Thymus (tissue), 11 donors: Measurements from ENCODE around the gene IL2RA. TPM values are rescaled to one million over a fixed set of nuclear protein-coding genes. Genes with fewer than 3 reads are reported as not detected.

Source experiments
- DNase-seq, 9 donors: peaks; one replicate each; pipeline ENCODE4 v3.0.0-alpha.2; 2013; ENCODE audit warnings: low spot score in 9 of 9, low read depth in 6 of 9, missing footprints in 1 of 9
- H3K27ac ChIP-seq, 2 donors: one replicate each; pipeline ENCODE4 v1.5.1; 2013; ENCODE audit warnings: control low read depth in 1 of 2, low read depth in 1 of 2, low read length in 1 of 2, mild to moderate bottlenecking in 1 of 2, moderate library complexity in 1 of 2
- H3K27me3 ChIP-seq, 2 donors: one replicate each; pipeline ENCODE4 v1.5.1; 2013; ENCODE audit warnings: low read length in 1 of 2; ENCODE audit not compliant: control insufficient read depth in 2 of 2, insufficient read depth in 1 of 2
- H3K36me3 ChIP-seq, 2 donors: one replicate each; pipeline ENCODE4 v1.5.1; 2013; ENCODE audit warnings: low read length in 1 of 2, mild to moderate bottlenecking in 1 of 2, moderate library complexity in 1 of 2; ENCODE audit not compliant: control insufficient read depth in 2 of 2, insufficient read depth in 2 of 2
- H3K4me1 ChIP-seq, 2 donors: one replicate each; pipeline ENCODE4 v1.5.1; 2013; ENCODE audit warnings: low read length in 2 of 2; ENCODE audit not compliant: control insufficient read depth in 2 of 2, insufficient read depth in 2 of 2
- H3K4me3 ChIP-seq, 2 donors: one replicate each; pipeline ENCODE4 v1.5.1; 2013; ENCODE audit warnings: low read length in 2 of 2, control low read depth in 1 of 2, mild to moderate bottlenecking in 1 of 2
- H3K9me3 ChIP-seq, 2 donors: one replicate each; pipeline ENCODE4 v1.5.1; 2013; ENCODE audit warnings: low read length in 1 of 2, mild to moderate bottlenecking in 1 of 2; ENCODE audit not compliant: control insufficient read depth in 2 of 2, insufficient read depth in 1 of 2
- WGBS: extraction: QIAGEN DNeasy Blood & Tissue Kit; methylation state at CpG from one replicate; pipeline ENCODE4 v1.1.7; 2013; 5-methylcytosine and 5-hydroxymethylcytosine counted together
- polyA plus RNA-seq: library from polyadenylated mRNA; stranded (reverse); fragments of 200-250 nt; gene quantifications from one replicate; pipeline ENCODE4 v1.2.3, GENCODE V29; 2013
- total RNA-seq: library from RNA; stranded (reverse); fragments of 120-200 nt; gene quantifications from one replicate; pipeline ENCODE4 v1.2.4, GENCODE V29; 2013
- donor health status: healthy.

The IL2RA gene
- total and polyA plus RNA-seq, 2 donors: 5.6 to 13.0 TPM

GRCh38 chr10:6018422-6018821, 43.7 kb downstream of the IL2RA start:
- no peak overlapping the region for H3K27ac ChIP-seq
- H3K4me3 ChIP-seq: no peak overlapping the region
- H3K9me3 ChIP-seq: peaks cover 0 to 5% of the 10 kb centered on the region in 2 donors
- no peaks in the 10 kb centered on the region for H3K36me3 ChIP-seq
- H3K4me1 ChIP-seq: peaks cover 6 to 15% of the 10 kb centered on the region in 2 donors
- no peak for DNase-seq
- no peaks in the 10 kb centered on the region for H3K27me3 ChIP-seq
- WGBS: 86% methylated on average over 5 of the region's 5 CpGs

- Histone ChIP-seq H3K4me1 (peaks cover 6 to 15% of the 10 kb centered on the region in 2 donors), H3K4me3 (no peak overlapping the region), H3K27ac (no peak overlapping the region), H3K9me3 (peaks cover 0 to 5% of the 10 kb centered on the region in 2 donors), H3K27me3 (no peaks in the 10 kb centered on the region), H3K36me3 (no peaks in the 10 kb centered on the region)
- 98% methylated on average over 8 of the region's 8 CpGs for WGBS
- no peak for DNase-seq
These were observed 44.3 kb downstream of the IL2RA start for GRCh38 chr10:6017781-6018354.

- peak; percentile 29 to 88 (median 70) for DNase-seq
- 48% methylated on average over 6 of the region's 6 CpGs for WGBS
- Histone ChIP-seq H3K36me3 (no peaks in the 10 kb centered on the region), H3K4me3 (no peak overlapping the region), H3K27ac (peak overlapping the region; percentile 65 to 74), H3K4me1 (peaks cover 6 to 15% of the 10 kb centered on the region in 2 donors), H3K27me3 (no peaks in the 10 kb centered on the region), H3K9me3 (no peaks in the 10 kb centered on the region)
These were observed 47.9 kb downstream of the IL2RA start for GRCh38 chr10:6014241-6014761.

- Histone ChIP-seq H3K9me3 (no peaks in the 10 kb centered on the region), H3K4me1 (peaks cover 6 to 15% of the 10 kb centered on the region in 2 donors), H3K36me3 (no peaks in the 10 kb centered on the region), H3K27me3 (no peaks in the 10 kb centered on the region), H3K4me3 (no peak overlapping the region), H3K27ac (peak overlapping the region in 1 of 2 donors; percentile 74)
- WGBS: 91% methylated on average over 17 of the region's 17 CpGs
- no peak for DNase-seq
These were observed 48.6 kb downstream of the IL2RA start for GRCh38 chr10:6013413-6014192.

- Histone ChIP-seq H3K4me1 (peaks cover 6 to 15% of the 10 kb centered on the region in 2 donors), H3K27me3 (no peaks in the 10 kb centered on the region), H3K27ac (no peak overlapping the region), H3K4me3 (no peak overlapping the region), H3K36me3 (no peaks in the 10 kb centered on the region), H3K9me3 (peaks cover 2 to 5% of the 10 kb centered on the region in 2 donors)
- 95% methylated on average over 15 of the region's 15 CpGs for WGBS
- DNase-seq: no peak
These were observed 49.9 kb downstream of the IL2RA start for GRCh38 chr10:6012121-6012905.

- no peak for DNase-seq
- WGBS: 96% methylated on average over 8 of the region's 8 CpGs
- Histone ChIP-seq H3K4me1 (peaks cover 6 to 15% of the 10 kb centered on the region in 2 donors), H3K36me3 (no peaks in the 10 kb centered on the region), H3K9me3 (peaks cover 2 to 5% of the 10 kb centered on the region in 2 donors), H3K27me3 (no peaks in the 10 kb centered on the region), H3K4me3 (no peak overlapping the region), H3K27ac (no peak overlapping the region)
These were observed 50.6 kb downstream of the IL2RA start for GRCh38 chr10:6011558-6011957.

GRCh38 chr10:6010569-6010968, 51.6 kb downstream of the IL2RA start:
- H3K4me1 ChIP-seq: peaks cover 6 to 12% of the 10 kb centered on the region in 2 donors
- H3K27ac ChIP-seq: no peak overlapping the region
- H3K36me3 ChIP-seq: no peaks in the 10 kb centered on the region
- DNase-seq: no peak
- peaks cover 0 to 2% of the 10 kb centered on the region in 2 donors for H3K27me3 ChIP-seq
- WGBS: 95% methylated on average over 3 of the region's 3 CpGs
- H3K4me3 ChIP-seq: no peak overlapping the region
- peaks cover 2 to 5% of the 10 kb centered on the region in 2 donors for H3K9me3 ChIP-seq

- Histone ChIP-seq H3K27me3 (peaks cover 0 to 2% of the 10 kb centered on the region in 2 donors), H3K4me1 (peaks cover 6 to 12% of the 10 kb centered on the region in 2 donors), H3K27ac (peak overlapping the region in 1 of 2 donors; percentile 18), H3K9me3 (peaks cover 2 to 5% of the 10 kb centered on the region in 2 donors), H3K4me3 (no peak overlapping the region), H3K36me3 (no peaks in the 10 kb centered on the region)
- WGBS: 93% methylated on average over 4 of the region's 4 CpGs
- DNase-seq: no peak
These were observed 52.2 kb downstream of the IL2RA start for GRCh38 chr10:6009961-6010360.
